HFF-Myc (cell line): ENCODE measurements around the gene CCIN.

Experiments
- DNase-seq: peaks from one replicate; pipeline ENCODE4 v3.0.0-alpha.2; 2011; ENCODE audit warnings: low read depth; ENCODE audit errors: extremely low read depth
- H3K4me3 ChIP-seq: replicated peaks from 2 replicates; pipeline ENCODE4 v1.5.1; 2011; ENCODE audit warnings: low read depth, mild to moderate bottlenecking, control low read depth, low read length
- TF ChIP-seq, protein P1 (sequence below): IDR thresholded peaks from 2 replicates; pipeline ENCODE4 v1.5.1; 2012; ENCODE audit warnings: mild to moderate bottlenecking, low read depth, low read length, control low read depth; ENCODE audit errors: missing control alignments

The CCIN gene

DNA sequence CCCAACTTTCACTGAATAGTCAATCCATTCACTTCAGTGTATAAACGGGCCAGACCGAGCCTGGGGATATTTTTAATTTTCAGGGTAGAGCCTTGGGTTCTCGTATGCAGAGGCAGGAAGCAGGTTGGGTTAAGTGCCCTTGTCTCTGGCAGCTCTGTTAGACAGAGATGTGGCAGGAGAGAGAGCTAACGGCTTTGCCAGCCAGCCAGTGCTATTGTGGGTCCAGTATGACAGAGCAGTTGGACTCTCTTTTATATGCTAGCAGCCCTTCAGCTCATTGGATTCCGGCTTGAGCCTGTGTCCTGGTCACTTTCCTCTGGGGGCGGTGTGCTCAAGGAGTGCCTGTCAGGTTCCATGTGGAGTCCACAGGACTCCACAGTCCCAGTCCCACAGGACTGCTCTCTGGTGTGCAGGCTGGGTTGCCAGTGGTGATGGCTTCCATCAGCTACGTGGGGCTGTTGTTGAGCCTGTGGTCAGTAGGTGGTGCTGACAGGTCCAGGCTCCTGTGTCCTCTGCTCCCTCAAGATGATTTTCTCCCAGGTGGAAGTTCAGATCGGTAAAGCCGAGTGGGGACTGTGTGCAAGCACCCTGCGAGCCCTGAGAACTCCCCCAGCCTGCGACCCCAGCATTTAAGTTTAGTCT lies 35.8 kb downstream of the CCIN start:
- no peak overlapping the region for H3K4me3 ChIP-seq
- TF ChIP-seq, protein P1, sequence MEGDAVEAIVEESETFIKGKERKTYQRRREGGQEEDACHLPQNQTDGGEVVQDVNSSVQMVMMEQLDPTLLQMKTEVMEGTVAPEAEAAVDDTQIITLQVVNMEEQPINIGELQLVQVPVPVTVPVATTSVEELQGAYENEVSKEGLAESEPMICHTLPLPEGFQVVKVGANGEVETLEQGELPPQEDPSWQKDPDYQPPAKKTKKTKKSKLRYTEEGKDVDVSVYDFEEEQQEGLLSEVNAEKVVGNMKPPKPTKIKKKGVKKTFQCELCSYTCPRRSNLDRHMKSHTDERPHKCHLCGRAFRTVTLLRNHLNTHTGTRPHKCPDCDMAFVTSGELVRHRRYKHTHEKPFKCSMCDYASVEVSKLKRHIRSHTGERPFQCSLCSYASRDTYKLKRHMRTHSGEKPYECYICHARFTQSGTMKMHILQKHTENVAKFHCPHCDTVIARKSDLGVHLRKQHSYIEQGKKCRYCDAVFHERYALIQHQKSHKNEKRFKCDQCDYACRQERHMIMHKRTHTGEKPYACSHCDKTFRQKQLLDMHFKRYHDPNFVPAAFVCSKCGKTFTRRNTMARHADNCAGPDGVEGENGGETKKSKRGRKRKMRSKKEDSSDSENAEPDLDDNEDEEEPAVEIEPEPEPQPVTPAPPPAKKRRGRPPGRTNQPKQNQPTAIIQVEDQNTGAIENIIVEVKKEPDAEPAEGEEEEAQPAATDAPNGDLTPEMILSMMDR = no peak
- DNase-seq = no peak

DNA sequence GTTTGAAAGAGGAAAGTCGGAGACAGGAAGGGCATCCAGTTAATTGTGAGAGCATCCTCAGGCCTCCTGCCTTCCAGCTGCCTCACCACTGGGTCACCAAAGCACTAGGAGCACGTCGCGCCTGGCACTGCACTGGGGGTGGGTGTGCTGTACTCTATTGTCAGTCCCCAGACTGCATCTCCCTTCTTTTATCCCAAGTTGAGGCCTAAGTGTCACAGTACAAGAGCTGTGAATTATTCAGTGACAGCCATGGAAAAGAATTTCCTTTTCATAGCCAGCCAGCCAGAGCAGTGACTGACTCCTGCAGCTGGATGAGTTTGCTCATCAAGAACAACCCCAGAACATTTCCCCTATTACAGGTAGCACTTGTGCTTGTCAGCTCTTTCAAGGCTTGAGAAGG lies 37.8 kb downstream of the CCIN start:
- DNase-seq = no peak
- no peak overlapping the region for H3K4me3 ChIP-seq
- TF ChIP-seq, protein P1 = no peak

DNA sequence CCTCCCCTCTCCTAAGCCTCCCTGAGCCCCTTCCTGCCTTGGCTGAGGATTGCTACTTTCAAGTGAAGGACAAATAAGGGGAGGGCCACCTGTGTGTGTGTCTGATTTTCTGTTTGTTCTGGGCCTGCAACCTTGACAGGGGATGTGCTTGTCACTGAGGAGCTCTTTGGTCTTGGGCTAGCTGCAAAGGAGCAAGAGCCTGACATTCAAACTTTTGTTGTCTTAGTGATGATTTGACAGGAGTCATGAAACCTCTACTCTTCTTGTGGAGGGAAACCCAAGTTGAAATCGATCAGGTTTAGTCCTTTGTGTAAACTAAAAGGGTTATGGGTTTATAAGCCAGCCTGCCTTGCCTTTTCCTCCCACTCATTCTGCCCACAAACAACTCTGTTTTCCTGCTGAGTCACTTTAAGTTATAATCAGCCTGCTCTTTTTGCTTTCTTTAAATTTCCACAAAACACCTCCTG lies 38.4 kb downstream of the CCIN start:
- TF ChIP-seq, protein P1 = no peak

DNA sequence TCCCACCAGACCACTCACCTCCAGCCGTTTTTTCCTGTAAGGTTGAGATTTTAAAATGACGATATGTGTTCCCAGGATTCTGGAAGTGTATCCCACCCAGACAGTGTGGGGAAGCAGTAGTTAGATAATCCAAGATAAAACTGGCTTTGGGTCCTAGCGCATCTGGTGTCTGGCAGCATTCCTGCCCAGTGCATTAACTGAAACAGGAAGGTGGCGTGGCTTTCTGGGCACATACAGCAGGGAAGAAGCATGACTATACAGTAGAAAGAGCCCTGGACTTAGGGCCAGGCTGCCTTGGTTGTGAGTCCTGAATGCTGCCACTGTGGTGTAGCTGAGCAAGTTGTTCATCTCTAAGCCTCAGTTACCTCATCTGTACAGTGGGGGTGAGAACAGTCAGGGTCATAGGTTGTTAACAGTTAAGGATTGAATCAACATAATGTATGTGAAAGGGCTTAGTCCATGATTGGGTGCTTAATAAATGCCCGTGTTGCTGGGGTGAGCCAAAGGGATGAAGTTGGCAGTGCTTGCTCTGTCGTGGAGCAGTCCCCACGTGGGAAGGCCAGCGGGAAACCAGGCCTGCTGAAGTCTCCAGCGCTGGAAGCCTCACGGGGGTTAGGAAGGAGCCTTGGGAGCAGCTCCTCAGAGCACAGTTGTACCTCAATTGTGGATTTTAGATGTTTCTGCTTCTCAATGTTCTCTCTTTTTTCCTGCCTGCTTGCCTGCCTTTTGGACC lies 39.5 kb downstream of the CCIN start:
- DNase-seq = no peak
- H3K4me3 ChIP-seq = no peak overlapping the region
- TF ChIP-seq, protein P1 = no peak

More for the DNA sequence above, 38.4 kb downstream of the CCIN start:
- no peak for DNase-seq
- no peak overlapping the region for H3K4me3 ChIP-seq

DNA sequence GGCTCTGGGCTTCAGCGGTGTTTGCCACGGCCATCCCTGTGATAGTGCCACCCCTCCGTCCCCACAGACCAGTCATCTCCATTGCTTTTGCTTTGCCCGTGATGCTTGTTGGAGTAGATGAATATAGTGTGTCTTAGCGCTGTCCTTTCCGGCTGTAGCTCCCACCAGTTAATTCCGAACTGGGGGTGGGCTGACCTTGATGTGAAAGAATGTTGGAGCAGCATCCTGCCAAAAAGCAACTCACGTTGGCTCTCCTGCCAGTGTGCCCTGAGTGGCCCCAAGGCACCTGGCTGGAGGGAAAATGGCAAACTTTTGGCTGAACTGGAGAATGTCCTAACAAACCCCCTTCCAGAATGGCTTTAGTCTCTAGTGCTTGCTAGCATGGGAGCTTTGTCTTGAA lies 41.5 kb downstream of the CCIN start:
- DNase-seq = no peak
- TF ChIP-seq, protein P1 = no peak
- H3K4me3 ChIP-seq = no peak overlapping the region

DNA sequence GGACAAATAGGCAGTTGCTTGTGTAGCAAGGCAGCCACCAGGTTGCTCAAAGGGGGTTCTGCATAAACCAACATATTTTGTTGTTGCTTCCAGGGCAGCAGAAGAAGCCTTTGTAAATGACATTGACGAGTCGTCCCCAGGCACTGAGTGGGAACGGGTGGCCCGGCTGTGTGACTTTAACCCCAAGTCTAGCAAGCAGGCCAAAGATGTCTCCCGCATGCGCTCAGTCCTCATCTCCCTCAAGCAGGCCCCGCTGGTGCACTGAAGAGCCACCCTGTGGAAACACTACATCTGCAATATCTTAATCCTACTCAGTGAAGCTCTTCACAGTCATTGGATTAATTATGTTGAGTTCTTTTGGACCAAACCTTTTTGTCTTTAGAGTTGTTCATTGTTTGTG lies 42.3 kb downstream of the CCIN start:
- TF ChIP-seq, protein P1 = no peak
- no peak overlapping the region for H3K4me3 ChIP-seq
- no peak for DNase-seq
